HepG2 (cell line): ENCODE results near the gene AARSD1. TPM values are rescaled to one million over a fixed set of nuclear protein-coding genes. Genes with fewer than 3 reads are reported as not detected.
A peak's percentile ranks its signal among the peaks of the same experiment; 100 is the strongest.

Experiments
- ARID5B ChIP-seq: IDR thresholded peaks from 2 replicates; pipeline ENCODE4 v1.4.0; 2020; ENCODE audit warnings: mild to moderate bottlenecking, missing genetic modification reagents
- BCL6 ChIP-seq: IDR thresholded peaks from 2 replicates; pipeline ENCODE4 v1.6.1; 2016; ENCODE audit warnings: missing genetic modification reagents, missing compliant biosample characterization
- CBX5 ChIP-seq: sonication (generic); formaldehyde crosslinking; IDR thresholded peaks from 2 replicates; pipeline ENCODE4 v1.4.0; 2020; ENCODE audit warnings: missing genetic modification reagents, borderline replicate concordance
- CEBPG ChIP-seq: IDR thresholded peaks from 2 replicates; pipeline ENCODE4 v1.6.1; 2016
- DRAP1 ChIP-seq: IDR thresholded peaks from 2 replicates; pipeline ENCODE4 v1.6.1; 2016; ENCODE audit warnings: missing genetic modification reagents, missing compliant biosample characterization
- ERF ChIP-seq: IDR thresholded peaks from 2 replicates; pipeline ENCODE4 v1.6.1; 2018; ENCODE audit warnings: missing biosample characterization, missing genetic modification reagents
- FOXP1 ChIP-seq, 2 experiments: fragments of 450-650 bp in 1 of 2; IDR thresholded peaks; 2 replicates each; pipeline ENCODE4 v1.6.1; 2017 to 2018; ENCODE audit warnings: antibody characterized with exemption in 1 of 2
- GMEB2 ChIP-seq: IDR thresholded peaks from 2 replicates; pipeline ENCODE4 v1.6.1; 2016; ENCODE audit warnings: missing biosample characterization, missing genetic modification reagents, low read depth
- HOXA3 ChIP-seq: sonication (generic); formaldehyde crosslinking; IDR thresholded peaks from 2 replicates; pipeline ENCODE4 v1.5.0; 2020; ENCODE audit warnings: missing genetic modification reagents
- KLF11 ChIP-seq: IDR thresholded peaks from 2 replicates; pipeline ENCODE4 v1.6.1; 2016; ENCODE audit warnings: missing compliant biosample characterization
- ONECUT2 ChIP-seq: sonication (generic); formaldehyde crosslinking; IDR thresholded peaks from 2 replicates; pipeline ENCODE4 v1.4.0; 2020; ENCODE audit warnings: missing genetic modification reagents
- PITX1 ChIP-seq: sonication (generic); formaldehyde crosslinking; IDR thresholded peaks from 2 replicates; pipeline ENCODE4 v1.5.1; 2020; ENCODE audit warnings: mild to moderate bottlenecking, missing genetic modification reagents
- SAP130 ChIP-seq: IDR thresholded peaks from 2 replicates; pipeline ENCODE4 v1.6.1; 2016; ENCODE audit warnings: low read depth
- TBX2 ChIP-seq: sonication (generic); formaldehyde crosslinking; IDR thresholded peaks from 2 replicates; pipeline ENCODE4 v1.5.0; 2020; ENCODE audit warnings: missing genetic modification reagents, mild to moderate bottlenecking, borderline replicate concordance
- TBX3 ChIP-seq: fragments of 450-650 bp; IDR thresholded peaks from 2 replicates; pipeline ENCODE4 v1.6.1; 2017; ENCODE audit warnings: antibody characterized with exemption, mild to moderate bottlenecking, inconsistent platforms, borderline replicate concordance
- TEF ChIP-seq: sonication (generic); formaldehyde crosslinking; IDR thresholded peaks from 2 replicates; pipeline ENCODE4 v1.5.0; 2020; ENCODE audit warnings: missing genetic modification reagents
- ZFP1 ChIP-seq: IDR thresholded peaks from 2 replicates; pipeline ENCODE4 v1.6.1; 2016
- ZFP90 ChIP-seq: sonication (generic); formaldehyde crosslinking; IDR thresholded peaks from 2 replicates; pipeline ENCODE4 v1.8.0; 2022; ENCODE audit warnings: missing genetic modification reagents, mild to moderate bottlenecking, inconsistent platforms, borderline replicate concordance
- ZHX1 ChIP-seq: sonication (generic); formaldehyde crosslinking; IDR thresholded peaks from 2 replicates; pipeline ENCODE4 v1.8.1; 2022; ENCODE audit warnings: low read depth, mild to moderate bottlenecking, missing genetic modification reagents
- ZNF224 ChIP-seq: sonication (generic); formaldehyde crosslinking; IDR thresholded peaks from 2 replicates; pipeline ENCODE4 v1.5.0; 2020; ENCODE audit warnings: mild to moderate bottlenecking, missing genetic modification reagents
- ZNF430 ChIP-seq: sonication (generic); formaldehyde crosslinking; IDR thresholded peaks from 2 replicates; pipeline ENCODE4 v1.9.0; 2021; ENCODE audit warnings: mild to moderate bottlenecking, missing genetic modification reagents
- ZNF749 ChIP-seq: sonication (generic); formaldehyde crosslinking; IDR thresholded peaks from 2 replicates; pipeline ENCODE4 v1.8.0; 2022; ENCODE audit warnings: mild to moderate bottlenecking, missing genetic modification reagents, moderate library complexity, borderline replicate concordance
- ZNF790 ChIP-seq: sonication (generic); formaldehyde crosslinking; IDR thresholded peaks from 2 replicates; pipeline ENCODE4 v1.8.0; 2022; ENCODE audit warnings: missing genetic modification reagents, mild to moderate bottlenecking, borderline replicate concordance
- polyA plus RNA-seq, 8 experiments: library from polyadenylated mRNA; depleted of rRNA in 3 of 8; stranded (reverse) in 7 of 8; unstranded in 1 of 8; fragments of >200 nt; fragmentation: Illumina TruSeq in 4 of 8; extraction: Trizol in 4 of 8; gene quantifications; 2 replicates each; pipeline versions ENCODE4 v1.2.1 to v1.2.3, GENCODE V29; 2011 to 2016; ENCODE audit warnings: low read depth in 4 of 8, missing spikeins in 1 of 8, mixed read lengths in 1 of 8; ENCODE audit not compliant: insufficient read depth in 1 of 8
- total RNA-seq, 5 experiments: library from RNA; depleted of rRNA; stranded (reverse); fragments of >200 nt; fragmentation: Illumina TruSeq; extraction: Trizol; gene quantifications; 2 replicates each; pipeline ENCODE4 v1.2.3, GENCODE V29; 2016; ENCODE audit warnings: low read depth in 1 of 5

AARSD1 gene
- total and polyA plus RNA-seq, 2 of the 13 experiments (the other 11 are each of a cell fraction or from before 2014, with no cell fraction given) = 24.7 to 29.3 TPM

GRCh38 chr17:42975265-42975664, 11.0 kb upstream of the AARSD1 start (continued):
- TF ChIP-seq FOXP1 (IDR thresholded peaks at IDR 0.05) (no peak), FOXP1 (CRISPR knock-in tag; IDR thresholded peaks at IDR 0.05) (peak; percentile 62; the same call in 1 of the 2 replicates), SAP130 (peak; percentile 44; the same call in 1 of the 2 replicates), TBX3 (no peak), ONECUT2 (CRISPR knock-in tag) (no peak), ZNF430 (peak; percentile 76), TBX2 (CRISPR knock-in tag) (peak; percentile 75; the same call in 1 of the 2 replicates), ZFP1 (CRISPR knock-in tag) (0 out of 2 replicates have a peak, but pooled peaks have one; percentile 38), TEF (CRISPR knock-in tag) (peak; percentile 24; the same call in 1 of the 2 replicates), ERF (CRISPR knock-in tag) (peak; percentile 34; the same call in 1 of the 2 replicates), ZHX1 (CRISPR knock-in tag) (no peak), DRAP1 (CRISPR knock-in tag) (peak; percentile 38; the same call in 1 of the 2 replicates), ZNF749 (no peak), ARID5B (CRISPR knock-in tag) (peak; percentile 59), CEBPG (CRISPR knock-in tag) (peak; percentile 57), BCL6 (CRISPR knock-in tag) (peak; percentile 92), KLF11 (CRISPR knock-in tag) (0 out of 2 replicates have a peak, but pooled peaks have one; percentile 43), PITX1 (CRISPR knock-in tag) (0 out of 2 replicates have a peak, but pooled peaks have one; percentile 22), GMEB2 (CRISPR knock-in tag) (no peak), ZFP90 (CRISPR knock-in tag) (no peak), HOXA3 (peak; percentile 21; the same call in 1 of the 2 replicates), ZNF790 (CRISPR knock-in tag) (no peak), ZNF224 (no peak), CBX5 (no peak; the same call in 1 of the 2 replicates)
